HG02852 (cell line): ENCODE results near the gene GLT6D1.

ENCODE experiments used
- ATAC-seq: cut with Tn5 transposase; IDR thresholded peaks from one replicate; pipeline ENCODE4 v1.9.1; 2021; ENCODE audit warnings: mild to moderate bottlenecking, moderate library complexity; ENCODE audit not compliant: unreplicated experiment

The GLT6D1 gene

GRCh38 chr9:135609366-135609955, 29.9 kb downstream of the GLT6D1 start:
- no peak for ATAC-seq

GRCh38 chr9:135608999-135609317, 30.4 kb downstream of the GLT6D1 start:
- ATAC-seq, result no peak

GRCh38 chr9:135608294-135608998, 30.9 kb downstream of the GLT6D1 start:
- no peak for ATAC-seq

- ATAC-seq, result no peak
These were observed 31.7 kb downstream of the GLT6D1 start for GRCh38 chr9:135607401-135608293.

- ATAC-seq, result no peak
These were observed 32.5 kb downstream of the GLT6D1 start for GRCh38 chr9:135606885-135607259.

- no peak for ATAC-seq
These were observed 34.0 kb downstream of the GLT6D1 start for GRCh38 chr9:135605238-135605781.

GRCh38 chr9:135604437-135605237, 34.7 kb downstream of the GLT6D1 start:
- no peak for ATAC-seq

- no peak for ATAC-seq
These were observed 36.4 kb downstream of the GLT6D1 start for GRCh38 chr9:135602789-135603481.

- no peak for ATAC-seq
These were observed 37.4 kb downstream of the GLT6D1 start for GRCh38 chr9:135601988-135602387.

GRCh38 chr9:135600296-135600817, 39.0 kb downstream of the GLT6D1 start:
- no peak for ATAC-seq

GRCh38 chr9:135596211-135596610, 43.1 kb downstream of the GLT6D1 start:
- no peak for ATAC-seq

- ATAC-seq, result no peak
These were observed 46.7 kb downstream of the GLT6D1 start for GRCh38 chr9:135592625-135593024.

- ATAC-seq, result no peak
These were observed 47.1 kb downstream of the GLT6D1 start for GRCh38 chr9:135592331-135592590.

- no peak for ATAC-seq
These were observed 47.6 kb downstream of the GLT6D1 start for GRCh38 chr9:135591506-135592330.

GRCh38 chr9:135590486-135591079, 48.8 kb downstream of the GLT6D1 start:
- no peak for ATAC-seq

- no peak for ATAC-seq
These were observed 49.5 kb downstream of the GLT6D1 start for GRCh38 chr9:135589596-135590485.

- ATAC-seq, result no peak
These were observed 50.3 kb downstream of the GLT6D1 start for GRCh38 chr9:135588886-135589595.
